Measurements from ENCODE around the gene LIMS2.

Gene LIMS2

GRCh38 chr2:127622561-127623387 lies 52.6 kb downstream of the LIMS2 start:
- DNase-seq (ENCODE audit: low read depth): no peak

- no peak for DNase-seq (ENCODE audit: low read depth)
Measured at GRCh38 chr2:127621981-127622431, 53.3 kb downstream of the LIMS2 start.

GRCh38 chr2:127620866-127621265 lies 54.5 kb downstream of the LIMS2 start:
- DNase-seq (ENCODE audit: low read depth): no peak

GRCh38 chr2:127619877-127620705 lies 55.2 kb downstream of the LIMS2 start:
- DNase-seq (ENCODE audit: low read depth): no peak

- DNase-seq (ENCODE audit: low read depth): no peak
Measured at GRCh38 chr2:127619203-127619590, 56.1 kb downstream of the LIMS2 start.

GRCh38 chr2:127618551-127619202 lies 56.7 kb downstream of the LIMS2 start:
- no peak for DNase-seq (ENCODE audit: low read depth)

GRCh38 chr2:127615511-127616166 lies 59.7 kb downstream of the LIMS2 start:
- no peak for DNase-seq (ENCODE audit: low read depth)

GRCh38 chr2:127614731-127615130 lies 60.6 kb downstream of the LIMS2 start:
- no peak for DNase-seq (ENCODE audit: low read depth)

- DNase-seq (ENCODE audit: low read depth): no peak
Measured at GRCh38 chr2:127614246-127614645, 61.1 kb downstream of the LIMS2 start.

GRCh38 chr2:127612111-127612822 lies 63.1 kb downstream of the LIMS2 start:
- no peak for DNase-seq (ENCODE audit: low read depth)

GRCh38 chr2:127611076-127611925 lies 64.0 kb downstream of the LIMS2 start:
- no peak for DNase-seq (ENCODE audit: low read depth)

- no peak for DNase-seq (ENCODE audit: low read depth)
Measured at GRCh38 chr2:127610561-127610960, 64.8 kb downstream of the LIMS2 start.

- DNase-seq (ENCODE audit: low read depth): no peak
Measured at GRCh38 chr2:127609818-127610217, 65.5 kb downstream of the LIMS2 start.

- DNase-seq (ENCODE audit: low read depth): no peak
Measured at GRCh38 chr2:127609031-127609751, 66.1 kb downstream of the LIMS2 start.

- DNase-seq (ENCODE audit: low read depth): no peak
Measured at GRCh38 chr2:127608061-127609030, 67.0 kb downstream of the LIMS2 start.

- DNase-seq (ENCODE audit: low read depth): no peak
Measured at GRCh38 chr2:127607399-127607908, 67.9 kb downstream of the LIMS2 start.

GRCh38 chr2:127606625-127607398 lies 68.5 kb downstream of the LIMS2 start:
- no peak for DNase-seq (ENCODE audit: low read depth)

All from activated T-cell treated with anti-CD3 and anti-CD28 coated beads for 1 hour (primary cell).